HG03064 (cell line): ENCODE measurements around the gene LRRN3.
"Not testable (repeated sequence)": the region's sequence is repeated elsewhere in the genome, so short reads cannot be mapped to it uniquely, and the experiment has no call there.

Source experiments
- ATAC-seq: cut with Tn5 transposase; IDR thresholded peaks from one replicate; pipeline ENCODE4 v1.9.1; 2021; ENCODE audit warnings: low read depth; ENCODE audit not compliant: unreplicated experiment

LRRN3 gene

GRCh38 chr7:111090846-111091245 is at the start of gene LRRN3:
Gene LRRN3 (plus strand): TSS chr7:111091127. CDS start chr7:111122773, 31,646 bp downstream.
- ATAC-seq = no peak

- ATAC-seq = no peak
These were observed 49.4 kb upstream of the LRRN3 start for GRCh38 chr7:111041577-111041976.

GRCh38 chr7:111042842-111043241 is 48.1 kb upstream of the LRRN3 start:
- no peak for ATAC-seq

- ATAC-seq = peak; percentile 95
These were observed 47.4 kb upstream of the LRRN3 start for GRCh38 chr7:111043561-111043960.

GRCh38 chr7:111045449-111045848 is 45.5 kb upstream of the LRRN3 start:
- ATAC-seq = no peak

- ATAC-seq = no peak
These were observed 43.3 kb upstream of the LRRN3 start for GRCh38 chr7:111047595-111047994.

GRCh38 chr7:111049971-111050680 is 40.8 kb upstream of the LRRN3 start:
- no peak for ATAC-seq

- no peak for ATAC-seq
These were observed 40.0 kb upstream of the LRRN3 start for GRCh38 chr7:111050875-111051416.

GRCh38 chr7:111051832-111052231 is 39.1 kb upstream of the LRRN3 start:
- ATAC-seq = no peak

- ATAC-seq = no peak
These were observed 37.9 kb upstream of the LRRN3 start for GRCh38 chr7:111053035-111053434.

- no peak for ATAC-seq
These were observed 34.6 kb upstream of the LRRN3 start for GRCh38 chr7:111056371-111056770.

- no peak for ATAC-seq
These were observed 33.9 kb upstream of the LRRN3 start for GRCh38 chr7:111057066-111057465.

GRCh38 chr7:111059833-111060232 is 31.1 kb upstream of the LRRN3 start:
- no peak for ATAC-seq

- ATAC-seq = no peak
These were observed 27.8 kb upstream of the LRRN3 start for GRCh38 chr7:111063166-111063565.

- no peak for ATAC-seq
These were observed 23.7 kb upstream of the LRRN3 start for GRCh38 chr7:111067251-111067650.

- no peak for ATAC-seq
These were observed 23.2 kb upstream of the LRRN3 start for GRCh38 chr7:111067682-111068081.

- ATAC-seq = no peak
These were observed 22.3 kb upstream of the LRRN3 start for GRCh38 chr7:111068618-111069017.

GRCh38 chr7:111071556-111071955 is 19.4 kb upstream of the LRRN3 start:
- no peak for ATAC-seq

- ATAC-seq = not testable (repeated sequence)
These were observed 18.3 kb upstream of the LRRN3 start for GRCh38 chr7:111072658-111073057.

GRCh38 chr7:111074071-111074747 is 16.7 kb upstream of the LRRN3 start:
- no peak for ATAC-seq

- ATAC-seq = no peak
These were observed 16.2 kb upstream of the LRRN3 start for GRCh38 chr7:111074748-111075146.

- no peak for ATAC-seq
These were observed 15.4 kb upstream of the LRRN3 start for GRCh38 chr7:111075498-111075897.
